WTC11 (cell line): ENCODE data around the gene DMRT2.

Source experiments
- CBFB ChIP-seq: sonication (generic); formaldehyde crosslinking; IDR thresholded peaks from 2 replicates; pipeline ENCODE4 v1.8.1; 2022; ENCODE audit warnings: mild to moderate bottlenecking, low read depth, missing genetic modification reagents
- CREB1 ChIP-seq: sonication (generic); formaldehyde crosslinking; IDR thresholded peaks from 2 replicates; pipeline ENCODE4 v1.8.0; 2023; ENCODE audit warnings: mild to moderate bottlenecking, missing genetic modification reagents
- CTCF ChIP-seq: fragments of 200-600 bp; IDR thresholded peaks from 2 replicates; pipeline ENCODE4 v1.8.0; 2022; ENCODE audit warnings: antibody characterized with exemption
- ERG ChIP-seq: fragments of 250-450 bp; sonication (Bioruptor Pico); IDR thresholded peaks from 2 replicates; pipeline ENCODE4 v1.8.0; 2021; ENCODE audit warnings: mild to moderate bottlenecking
- GRHL2 ChIP-seq: fragments of 250-450 bp; sonication (Bioruptor Pico); IDR thresholded peaks from 2 replicates; pipeline ENCODE4 v1.8.0; 2022; ENCODE audit warnings: mild to moderate bottlenecking, moderate library complexity; ENCODE audit not compliant: insufficient replicate concordance, severe bottlenecking
- IRF2 ChIP-seq: sonication (generic); formaldehyde crosslinking; IDR thresholded peaks from 2 replicates; pipeline ENCODE4 v1.8.0; 2022; ENCODE audit warnings: low read depth, missing genetic modification reagents, borderline replicate concordance
- MAX ChIP-seq: sonication (generic); formaldehyde crosslinking; IDR thresholded peaks from 2 replicates; pipeline ENCODE4 v1.8.0; 2022; ENCODE audit warnings: mild to moderate bottlenecking, missing genetic modification reagents
- NR3C1 ChIP-seq: sonication (generic); formaldehyde crosslinking; conservative IDR thresholded peaks from 2 replicates; pipeline ENCODE4 v1.8.1; 2023; ENCODE audit warnings: low read depth, mild to moderate bottlenecking, missing genetic modification reagents
- TEAD4 ChIP-seq: sonication (generic); formaldehyde crosslinking; IDR thresholded peaks from 2 replicates; pipeline ENCODE4 v1.8.0; 2022; ENCODE audit warnings: mild to moderate bottlenecking, missing genetic modification reagents

GRCh38 chr9:1100945-1101344 lies 50.8 kb downstream of the DMRT2 start:
- TF ChIP-seq CTCF (no peak), GRHL2 (no peak), ERG (no peak), CREB1 (CRISPR knock-in tag) (no peak), IRF2 (CRISPR knock-in tag) (no peak), MAX (CRISPR knock-in tag) (no peak), TEAD4 (CRISPR knock-in tag) (no peak), NR3C1 (CRISPR knock-in tag) (no peak), CBFB (CRISPR knock-in tag) (no peak)
